HepG2 (cell line): ENCODE results near the gene STK36. TPM values are rescaled to one million over a fixed set of nuclear protein-coding genes. Genes with fewer than 3 reads are reported as not detected.

Experiments used
- ADNP ChIP-seq: sonication (generic); formaldehyde crosslinking; IDR thresholded peaks from 2 replicates; pipeline ENCODE4 v1.4.0; 2020; ENCODE audit warnings: missing genetic modification reagents
- CC2D1A ChIP-seq: sonication (generic); formaldehyde crosslinking; IDR thresholded peaks from 2 replicates; pipeline ENCODE4 v1.8.1; 2023; ENCODE audit warnings: mild to moderate bottlenecking, missing genetic modification reagents
- ETV6 ChIP-seq: sonication (generic); formaldehyde crosslinking; conservative IDR thresholded peaks from 2 replicates; pipeline ENCODE4 v1.4.0; 2020; ENCODE audit warnings: missing genetic modification reagents
- GMEB2 ChIP-seq: IDR thresholded peaks from 2 replicates; pipeline ENCODE4 v1.6.1; 2016; ENCODE audit warnings: missing biosample characterization, missing genetic modification reagents, low read depth
- HDAC1 ChIP-seq: sonication (generic); formaldehyde crosslinking; IDR thresholded peaks from 2 replicates; pipeline ENCODE4 v1.5.1; 2020; ENCODE audit warnings: mild to moderate bottlenecking, missing genetic modification reagents
- HNF1A ChIP-seq, 2 experiments: sonication (generic) in 1 of 2; formaldehyde crosslinking in 1 of 2; IDR thresholded peaks; 2 replicates each; pipeline versions ENCODE4 v1.4.0 to v1.6.1; 2016 to 2020; ENCODE audit warnings: borderline replicate concordance in 1 of 2, low read depth in 1 of 2, mild to moderate bottlenecking in 1 of 2, missing genetic modification reagents in 1 of 2
- KAT8 ChIP-seq: IDR thresholded peaks from 2 replicates; pipeline ENCODE4 v1.6.1; 2016; ENCODE audit warnings: missing genetic modification reagents, missing compliant biosample characterization
- MYPOP ChIP-seq: sonication (generic); formaldehyde crosslinking; IDR thresholded peaks from 2 replicates; pipeline ENCODE4 v1.8.1; 2023; ENCODE audit warnings: mild to moderate bottlenecking, moderate library complexity, missing genetic modification reagents
- RCOR2 ChIP-seq: IDR thresholded peaks from 2 replicates; pipeline ENCODE4 v1.6.1; 2016; ENCODE audit warnings: missing biosample characterization, missing genetic modification reagents
- SIN3B ChIP-seq: fragments of 150-350 bp; IDR thresholded peaks from 2 replicates; pipeline ENCODE4 v1.6.1; 2014; ENCODE audit warnings: low read length
- TAF15 ChIP-seq: fragments of 200-400 bp; formaldehyde crosslinking; IDR thresholded peaks from one replicate; pipeline ENCODE4 v1.6.1; 2018; ENCODE audit warnings: mild to moderate bottlenecking, low read depth, low read length; ENCODE audit not compliant: poor library complexity, severe bottlenecking
- THAP9 ChIP-seq: sonication (generic); formaldehyde crosslinking; IDR thresholded peaks from 2 replicates; pipeline ENCODE4; 2020; ENCODE audit warnings: missing genetic modification reagents, mild to moderate bottlenecking, borderline replicate concordance
- TOPORS ChIP-seq: sonication (generic); formaldehyde crosslinking; IDR thresholded peaks from 2 replicates; pipeline ENCODE4 v1.8.0; 2023; ENCODE audit warnings: mild to moderate bottlenecking, missing genetic modification reagents
- TSC22D2 ChIP-seq: sonication (generic); formaldehyde crosslinking; IDR thresholded peaks from 2 replicates; pipeline ENCODE4 v1.5.1; 2020; ENCODE audit warnings: missing genetic modification reagents, mild to moderate bottlenecking, borderline replicate concordance
- ZBTB7A ChIP-seq: sonication (generic); formaldehyde crosslinking; IDR thresholded peaks from 2 replicates; pipeline ENCODE4 v1.8.0; 2022; ENCODE audit warnings: mild to moderate bottlenecking, missing genetic modification reagents
- ZNF567 ChIP-seq: sonication (generic); formaldehyde crosslinking; IDR thresholded peaks from 2 replicates; pipeline ENCODE4 v1.8.1; 2023; ENCODE audit warnings: mild to moderate bottlenecking, missing genetic modification reagents, borderline replicate concordance
- ZNF782 ChIP-seq: sonication (generic); formaldehyde crosslinking; IDR thresholded peaks from 2 replicates; pipeline ENCODE4 v1.4.0; 2020; ENCODE audit warnings: missing genetic modification reagents, mild to moderate bottlenecking, borderline replicate concordance
- ZNF879 ChIP-seq: sonication (generic); formaldehyde crosslinking; IDR thresholded peaks from 2 replicates; pipeline ENCODE4 v1.8.1; 2023; ENCODE audit warnings: missing genetic modification reagents
- ZSCAN22 ChIP-seq: sonication (generic); formaldehyde crosslinking; IDR thresholded peaks from 2 replicates; pipeline ENCODE4 v1.4.0; 2020; ENCODE audit warnings: mild to moderate bottlenecking, missing genetic modification reagents
- polyA plus RNA-seq, 8 experiments: library from polyadenylated mRNA; depleted of rRNA in 3 of 8; stranded (reverse) in 7 of 8; unstranded in 1 of 8; fragments of >200 nt; fragmentation: Illumina TruSeq in 4 of 8; extraction: Trizol in 4 of 8; gene quantifications; 2 replicates each; pipeline versions ENCODE4 v1.2.1 to v1.2.3, GENCODE V29; 2011 to 2016; ENCODE audit warnings: low read depth in 4 of 8, missing spikeins in 1 of 8, mixed read lengths in 1 of 8; ENCODE audit not compliant: insufficient read depth in 1 of 8
- total RNA-seq, 5 experiments: library from RNA; depleted of rRNA; stranded (reverse); fragments of >200 nt; fragmentation: Illumina TruSeq; extraction: Trizol; gene quantifications; 2 replicates each; pipeline ENCODE4 v1.2.3, GENCODE V29; 2016; ENCODE audit warnings: low read depth in 1 of 5

STK36 gene
- total and polyA plus RNA-seq, 2 of the 13 experiments (the other 11 are each of a cell fraction or from before 2014, with no cell fraction given) = 45.9 to 83.5 TPM

GRCh38 chr2:218659258-218659987 lies 12.5 kb upstream of the STK36 start, which contains the start of the genes BCS1L and ZNF142 (continued):
- TF ChIP-seq GMEB2 (CRISPR knock-in tag) (0 out of 2 replicates have a peak, but pooled peaks have one; percentile 18), HDAC1 (CRISPR knock-in tag) (no peak; the same call in none of the 2 replicates), TSC22D2 (peak; percentile 80; the same call in 1 of the 2 replicates), ZNF782 (CRISPR knock-in tag) (peak; percentile 81; the same call in 1 of the 2 replicates), ZNF879 (CRISPR knock-in tag) (no peak), THAP9 (CRISPR knock-in tag) (peak; percentile 89; the same call in 1 of the 2 replicates), MYPOP (peak; percentile 77), CC2D1A (CRISPR knock-in tag) (no peak), ZSCAN22 (CRISPR knock-in tag) (peak; percentile 56; the same call in 1 of the 2 replicates), SIN3B (peak; percentile 57), ZNF567 (CRISPR knock-in tag) (0 out of 2 replicates have a peak, but pooled peaks have one; percentile 22), ADNP (CRISPR knock-in tag) (no peak), TAF15 (peak; percentile 90), ZBTB7A (CRISPR knock-in tag) (no peak), TOPORS (CRISPR knock-in tag) (peak; percentile 70; the same call in 1 of the 2 replicates), KAT8 (CRISPR knock-in tag) (peak; percentile 96), ETV6 (CRISPR knock-in tag) (peak; percentile 76), HNF1A (IDR thresholded peaks at IDR 0.05; ENCODE audit: low read depth) (peak; percentile 33; the same call in 1 of the 2 replicates), HNF1A (CRISPR knock-in tag; IDR thresholded peaks at IDR 0.05; ENCODE audit: borderline replicate concordance) (peak; percentile 65; the same call in 1 of the 2 replicates), RCOR2 (0 out of 2 replicates have a peak, but pooled peaks have one; percentile 23)
